Parathyroid adenoma (tissue), 2 donors: Measurements from ENCODE around the gene IL20RB.

Experiments
- H2AFZ ChIP-seq: fragments of 300-600 bp; sonication (generic); one replicate; pipeline ENCODE4 v1.7.0; 2017; ENCODE audit warnings: antibody characterized with exemption, mild to moderate bottlenecking
- H3K27ac ChIP-seq: fragments of 300-600 bp; sonication (generic); one replicate; pipeline ENCODE4 v1.7.0; 2017
- H3K27me3 ChIP-seq: fragments of 300-600 bp; sonication (generic); one replicate; pipeline ENCODE4 v1.7.0; 2017; ENCODE audit warnings: low read length; ENCODE audit not compliant: control insufficient read depth, insufficient read depth
- H3K36me3 ChIP-seq: fragments of 300-600 bp; sonication (generic); one replicate; pipeline ENCODE4 v1.7.0; 2017; ENCODE audit warnings: low read length; ENCODE audit not compliant: control insufficient read depth, insufficient read depth
- H3K4me1 ChIP-seq: fragments of 300-600 bp; sonication (generic); one replicate; pipeline ENCODE4 v1.7.0; 2017; ENCODE audit warnings: control low read depth
- H3K4me2 ChIP-seq: fragments of 300-600 bp; sonication (generic); one replicate; pipeline ENCODE4 v1.7.0; 2017; ENCODE audit warnings: low read length
- H3K4me3 ChIP-seq: fragments of 300-600 bp; sonication (generic); one replicate; pipeline ENCODE4 v1.7.0; 2017; ENCODE audit warnings: low read depth, low read length
- H3K79me2 ChIP-seq: fragments of 300-600 bp; sonication (generic); one replicate; pipeline ENCODE4 v1.7.0; 2017; ENCODE audit warnings: control low read depth
- H3K9ac ChIP-seq: fragments of 300-600 bp; sonication (generic); one replicate; pipeline ENCODE4 v1.7.0; 2017; ENCODE audit warnings: mild to moderate bottlenecking
- H3K9me3 ChIP-seq: fragments of 300-600 bp; sonication (generic); one replicate; pipeline ENCODE4 v1.7.0; 2017; ENCODE audit warnings: low read length; ENCODE audit not compliant: control insufficient read depth
- CTCF ChIP-seq: fragments of 300-600 bp; sonication (generic); IDR thresholded peaks from one replicate; pipeline ENCODE4 v1.7.0; 2017; ENCODE audit warnings: antibody characterized with exemption, mild to moderate bottlenecking
- donor health status: primary hyperparathyroidism.

Gene IL20RB

GRCh38 chr3:136925425-136926190, 32.2 kb upstream of the IL20RB start:
- Histone ChIP-seq H3K4me3 (no peak overlapping the region), H3K4me2 (no peak overlapping the region), H3K4me1 (no peaks in the 10 kb centered on the region), H3K36me3 (no peaks in the 10 kb centered on the region), H3K27ac (no peak overlapping the region), H2AFZ (no peak overlapping the region), H3K79me2 (peaks cover 22% of the 10 kb centered on the region), H3K27me3 (no peaks in the 10 kb centered on the region), H3K9ac (no peak overlapping the region), H3K9me3 (no peaks in the 10 kb centered on the region)
- no peak for TF ChIP-seq CTCF

GRCh38 chr3:136928240-136928639, 29.5 kb upstream of the IL20RB start:
- peaks cover 9% of the 10 kb centered on the region for H3K79me2 ChIP-seq
- no peaks in the 10 kb centered on the region for H3K36me3 ChIP-seq
- TF ChIP-seq CTCF = no peak
- no peaks in the 10 kb centered on the region for H3K9me3 ChIP-seq
- H3K4me2 ChIP-seq = no peak overlapping the region
- no peak overlapping the region for H2AFZ ChIP-seq
- H3K27me3 ChIP-seq = no peaks in the 10 kb centered on the region
- no peak overlapping the region for H3K27ac ChIP-seq
- H3K9ac ChIP-seq = no peak overlapping the region
- H3K4me1 ChIP-seq = no peaks in the 10 kb centered on the region
- H3K4me3 ChIP-seq = no peak overlapping the region

- no peaks in the 10 kb centered on the region for H3K27me3 ChIP-seq
- H3K4me3 ChIP-seq = no peak overlapping the region
- no peak overlapping the region for H2AFZ ChIP-seq
- peak overlapping the region; percentile 43 for H3K4me2 ChIP-seq
- H3K9ac ChIP-seq = no peak overlapping the region
- TF ChIP-seq CTCF = no peak
- no peaks in the 10 kb centered on the region for H3K4me1 ChIP-seq
- H3K27ac ChIP-seq = no peak overlapping the region
- H3K9me3 ChIP-seq = no peaks in the 10 kb centered on the region
- no peaks in the 10 kb centered on the region for H3K36me3 ChIP-seq
- peaks cover 12% of the 10 kb centered on the region for H3K79me2 ChIP-seq
Measured at GRCh38 chr3:136929977-136930670, 27.7 kb upstream of the IL20RB start.

- Histone ChIP-seq H3K4me2 (peak overlapping the region; percentile 52), H3K4me3 (peak overlapping the region; percentile 1), H3K4me1 (no peaks in the 10 kb centered on the region), H3K79me2 (peaks cover 21% of the 10 kb centered on the region), H3K27me3 (no peaks in the 10 kb centered on the region), H3K27ac (no peak overlapping the region), H3K9ac (no peak overlapping the region), H2AFZ (no peak overlapping the region), H3K9me3 (no peaks in the 10 kb centered on the region), H3K36me3 (no peaks in the 10 kb centered on the region)
- no peak for TF ChIP-seq CTCF
Measured at GRCh38 chr3:136931606-136932005, 26.2 kb upstream of the IL20RB start.
